ENCODE measurements around the gene ACOT8.
"Not testable (repeated sequence)": the region's sequence is repeated elsewhere in the genome, so short reads cannot be mapped to it uniquely, and the experiment has no call there.

The ACOT8 gene

GRCh38 chr20:45857114-45857881 lies at the start of gene ACOT8, which contains the start of gene ZSWIM3:
Gene ACOT8, minus strand, starts transcription at chr20:45857392. Its CDS starts 77 bp downstream, at chr20:45857315.
Gene ZSWIM3, plus strand, starts transcription at chr20:45857614. Its CDS starts 212 bp downstream, at chr20:45857826.
- no peaks in the 10 kb centered on the region for H3K27me3 Mint-ChIP-seq

GRCh38 chr20:45905505-45906079 lies 48.4 kb upstream of the ACOT8 start:
- H3K9me3 Mint-ChIP-seq, result no peaks in the 10 kb centered on the region
- no peaks in the 10 kb centered on the region for H3K27me3 Mint-ChIP-seq
- intact Hi-C loops (cut with micrococcal nuclease), result no loop called here
- H3K4me3 Mint-ChIP-seq, result no peak overlapping the region
- H3K27ac Mint-ChIP-seq, result peak overlapping the region; percentile 55
- H3K36me3 Mint-ChIP-seq (ENCODE audit: low read depth), result no peaks in the 10 kb centered on the region
- peaks cover 26% of the 10 kb centered on the region for H3K4me1 Mint-ChIP-seq (ENCODE audit: low read depth)

More at GRCh38 chr20:45857114-45857881, at the start of gene ACOT8, which contains the start of gene ZSWIM3:
- peak within 1 kb of the TSS; percentile 96 for H3K27ac Mint-ChIP-seq
- peak within 1 kb of the TSS; percentile 91 for H3K4me3 Mint-ChIP-seq
- peaks cover 59% of the 10 kb centered on the region for H3K4me1 Mint-ChIP-seq (ENCODE audit: low read depth)
- no peaks in the 10 kb centered on the region for H3K9me3 Mint-ChIP-seq
- intact Hi-C loops (cut with micrococcal nuclease), result loop anchor here (1.0 to 2.0 kb wide), 2 partner anchors 44 to 78 kb away; partner anchors contain the start of gene UBE2C
- H3K36me3 Mint-ChIP-seq (ENCODE audit: low read depth), result peaks cover 44% of the 10 kb centered on the region

- Mint-ChIP-seq H3K4me3 (no peak overlapping the region), H3K36me3 (ENCODE audit: low read depth) (peaks cover 2% of the 10 kb centered on the region), H3K4me1 (ENCODE audit: low read depth) (peaks cover 18% of the 10 kb centered on the region), H3K9me3 (no peaks in the 10 kb centered on the region), H3K27me3 (no peaks in the 10 kb centered on the region), H3K27ac (peak overlapping the region; percentile 55)
- intact Hi-C loops (cut with micrococcal nuclease), result no loop called here
Observed at GRCh38 chr20:45904583-45905504, 47.7 kb upstream of the ACOT8 start.

GRCh38 chr20:45902199-45902701 lies 45.1 kb upstream of the ACOT8 start:
- Mint-ChIP-seq H3K27me3 (no peaks in the 10 kb centered on the region), H3K9me3 (no peaks in the 10 kb centered on the region), H3K4me3 (no peak overlapping the region), H3K27ac (no peak overlapping the region), H3K36me3 (ENCODE audit: low read depth) (peaks cover 28% of the 10 kb centered on the region), H3K4me1 (ENCODE audit: low read depth) (peaks cover 10% of the 10 kb centered on the region)
- intact Hi-C loops (cut with micrococcal nuclease), result no loop called here

- H3K9me3 Mint-ChIP-seq; H3K27me3 Mint-ChIP-seq; intact Hi-C loops (cut with micrococcal nuclease); H3K27ac Mint-ChIP-seq; H3K4me3 Mint-ChIP-seq: not testable (repeated sequence)
- Mint-ChIP-seq H3K36me3 (ENCODE audit: low read depth) (peaks cover 38% of the 10 kb centered on the region), H3K4me1 (ENCODE audit: low read depth) (peaks cover 10% of the 10 kb centered on the region)
Observed at GRCh38 chr20:45901332-45901731, 44.1 kb upstream of the ACOT8 start.

- H3K4me3 Mint-ChIP-seq, result no peak overlapping the region
- intact Hi-C loops (cut with micrococcal nuclease), result no loop called here
- H3K9me3 Mint-ChIP-seq, result no peaks in the 10 kb centered on the region
- no peak overlapping the region for H3K27ac Mint-ChIP-seq
- H3K27me3 Mint-ChIP-seq, result no peaks in the 10 kb centered on the region
- H3K36me3 Mint-ChIP-seq (ENCODE audit: low read depth), result peaks cover 59% of the 10 kb centered on the region
- H3K4me1 Mint-ChIP-seq (ENCODE audit: low read depth), result peaks cover 2% of the 10 kb centered on the region
Observed at GRCh38 chr20:45899046-45899835, 42.0 kb upstream of the ACOT8 start.

- no peaks in the 10 kb centered on the region for H3K27me3 Mint-ChIP-seq
- intact Hi-C loops (cut with micrococcal nuclease), result no loop called here
- H3K36me3 Mint-ChIP-seq (ENCODE audit: low read depth), result peaks cover 68% of the 10 kb centered on the region
- no peaks in the 10 kb centered on the region for H3K9me3 Mint-ChIP-seq
- no peak overlapping the region for H3K4me3 Mint-ChIP-seq
- peaks cover 11% of the 10 kb centered on the region for H3K4me1 Mint-ChIP-seq (ENCODE audit: low read depth)
- H3K27ac Mint-ChIP-seq, result no peak overlapping the region
Observed at GRCh38 chr20:45898285-45898684, 41.1 kb upstream of the ACOT8 start.

- intact Hi-C loops (cut with micrococcal nuclease), result no loop called here
- no peak overlapping the region for H3K27ac Mint-ChIP-seq
- H3K27me3 Mint-ChIP-seq, result no peaks in the 10 kb centered on the region
- peaks cover 17% of the 10 kb centered on the region for H3K4me1 Mint-ChIP-seq (ENCODE audit: low read depth)
- H3K4me3 Mint-ChIP-seq, result no peak overlapping the region
- H3K9me3 Mint-ChIP-seq, result no peaks in the 10 kb centered on the region
- H3K36me3 Mint-ChIP-seq (ENCODE audit: low read depth), result peaks cover 74% of the 10 kb centered on the region
Observed at GRCh38 chr20:45897692-45898091, 40.5 kb upstream of the ACOT8 start.

- no peaks in the 10 kb centered on the region for H3K27me3 Mint-ChIP-seq
- no peak overlapping the region for H3K27ac Mint-ChIP-seq
- H3K9me3 Mint-ChIP-seq, result no peaks in the 10 kb centered on the region
- intact Hi-C loops (cut with micrococcal nuclease), result no loop called here
- H3K36me3 Mint-ChIP-seq (ENCODE audit: low read depth), result peaks cover 78% of the 10 kb centered on the region
- no peak overlapping the region for H3K4me3 Mint-ChIP-seq
- H3K4me1 Mint-ChIP-seq (ENCODE audit: low read depth), result peaks cover 21% of the 10 kb centered on the region
Observed at GRCh38 chr20:45897289-45897688, 40.1 kb upstream of the ACOT8 start.

- Mint-ChIP-seq H3K36me3 (ENCODE audit: low read depth) (peaks cover 83% of the 10 kb centered on the region), H3K4me3 (no peak overlapping the region), H3K27me3 (no peaks in the 10 kb centered on the region), H3K4me1 (ENCODE audit: low read depth) (peaks cover 26% of the 10 kb centered on the region), H3K27ac (no peak overlapping the region), H3K9me3 (no peaks in the 10 kb centered on the region)
- intact Hi-C loops (cut with micrococcal nuclease), result no loop called here
Observed at GRCh38 chr20:45896641-45897161, 39.5 kb upstream of the ACOT8 start.

GRCh38 chr20:45894797-45895196 lies 37.6 kb upstream of the ACOT8 start:
- intact Hi-C loops (cut with micrococcal nuclease), result no loop called here
- no peaks in the 10 kb centered on the region for H3K27me3 Mint-ChIP-seq
- H3K27ac Mint-ChIP-seq, result no peak overlapping the region

GRCh38 chr20:45893831-45894230 lies 36.6 kb upstream of the ACOT8 start:
- no peak overlapping the region for H3K4me3 Mint-ChIP-seq
- no peaks in the 10 kb centered on the region for H3K27me3 Mint-ChIP-seq
- peak overlapping the region; percentile 54 for H3K27ac Mint-ChIP-seq
- peaks cover 39% of the 10 kb centered on the region for H3K4me1 Mint-ChIP-seq (ENCODE audit: low read depth)
- H3K36me3 Mint-ChIP-seq (ENCODE audit: low read depth), result peaks cover 80% of the 10 kb centered on the region
- intact Hi-C loops (cut with micrococcal nuclease), result no loop called here
- H3K9me3 Mint-ChIP-seq, result no peaks in the 10 kb centered on the region

More at GRCh38 chr20:45894797-45895196, 37.6 kb upstream of the ACOT8 start:
- Mint-ChIP-seq H3K36me3 (ENCODE audit: low read depth) (peaks cover 89% of the 10 kb centered on the region), H3K9me3 (no peaks in the 10 kb centered on the region), H3K4me3 (no peak overlapping the region), H3K4me1 (ENCODE audit: low read depth) (peaks cover 32% of the 10 kb centered on the region)
